ENCODE measurements around the gene SP140L. TPM values are rescaled to one million over a fixed set of nuclear protein-coding genes. Genes with fewer than 3 reads are reported as not detected.

SP140L gene
- total and polyA plus RNA-seq, 2 of the 8 experiments (the other 6 are each of a cell fraction or from before 2014, with no cell fraction given), result 0.36 to 1.5 TPM

DNA sequence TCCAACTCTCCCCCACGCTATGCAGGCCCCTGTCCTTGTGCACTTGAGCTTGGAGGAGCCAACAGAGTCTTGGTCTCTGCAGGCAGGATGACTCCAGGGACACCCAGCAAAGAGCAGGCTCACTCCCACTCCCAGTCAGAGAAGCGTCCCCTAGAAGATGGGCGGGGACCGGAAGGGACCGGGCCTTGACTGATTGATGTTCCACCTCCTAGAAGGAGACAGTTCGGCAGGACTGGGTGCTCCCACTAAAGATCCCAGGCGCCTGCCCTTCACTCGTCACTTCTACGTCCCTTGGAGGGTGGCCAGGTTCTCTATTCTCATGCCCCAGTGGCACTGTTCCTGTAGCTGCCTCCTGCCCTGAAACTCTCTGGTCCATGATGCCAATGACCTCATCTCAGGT, 85.9 kb downstream of the SP140L start (continued):
- TF ChIP-seq CHD1 (IDR thresholded peaks at IDR 0.05; ENCODE audit: low read depth, low read length), result no peak
- no peak for TF ChIP-seq KDM1A (IDR thresholded peaks at IDR 0.05; ENCODE audit: borderline replicate concordance, low read length)
- TF ChIP-seq MAFK (IDR thresholded peaks at IDR 0.05; ENCODE audit: low read depth, low read length), result no peak

Data from H1 (cell line).